Esophagus squamous epithelium (tissue), 4 donors: ENCODE measurements around the gene MS4A10.

Source experiments
- POLR2A ChIP-seq, 4 donors: fragments of 450-650 bp; IDR thresholded peaks; one replicate each; pipeline ENCODE4 v1.6.1; 2017; ENCODE audit warnings: antibody characterized with exemption in 4 of 4, mild to moderate bottlenecking in 4 of 4, moderate library complexity in 3 of 4
- TF ChIP-seq, protein P1 (sequence below), 6 experiments: fragments of 450-650 bp in 4 of 6; fragments of 200-600 bp in 2 of 6; sonication (generic) in 2 of 6; IDR thresholded peaks; one replicate each; pipeline ENCODE4 v1.5.1; 2016 to 2019; ENCODE audit warnings: antibody characterized with exemption in 6 of 6, mild to moderate bottlenecking in 4 of 6, moderate library complexity in 4 of 6

DNA sequence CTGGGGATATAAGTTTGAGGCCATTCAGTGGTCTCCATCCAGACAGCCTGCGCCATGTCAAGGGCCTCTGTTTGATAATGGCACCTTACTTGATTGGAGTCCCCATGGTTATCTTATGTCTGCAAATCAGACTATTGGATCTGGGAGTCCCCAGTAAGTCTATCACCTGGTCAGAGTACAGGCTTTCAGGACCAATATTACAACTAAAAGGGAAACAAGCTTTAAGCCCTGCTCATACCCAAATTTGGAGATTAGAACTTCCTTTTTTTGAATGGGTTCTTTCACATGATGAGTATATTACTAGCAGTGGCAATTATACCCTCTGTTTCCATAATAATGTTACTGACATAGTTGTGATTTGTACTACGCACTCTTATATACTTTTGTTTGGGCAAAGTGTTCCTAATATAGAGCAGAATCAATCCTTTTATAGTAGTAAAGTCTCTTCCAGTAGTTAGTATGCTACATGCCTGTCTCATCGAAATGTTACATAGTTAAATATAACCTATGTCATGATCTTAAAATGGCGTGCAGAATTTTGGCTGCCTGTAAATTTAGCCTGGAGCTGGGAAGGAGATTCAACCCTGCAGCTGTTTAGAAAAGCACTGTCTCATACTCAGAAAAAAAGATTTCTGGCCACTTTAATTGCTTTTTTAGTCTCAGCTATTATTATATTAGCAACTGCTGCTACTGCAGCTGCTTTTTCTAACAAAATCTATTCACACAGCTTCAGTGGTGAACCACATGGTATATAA, 23.5 kb upstream of the MS4A10 start:
- TF ChIP-seq, protein P1, sequence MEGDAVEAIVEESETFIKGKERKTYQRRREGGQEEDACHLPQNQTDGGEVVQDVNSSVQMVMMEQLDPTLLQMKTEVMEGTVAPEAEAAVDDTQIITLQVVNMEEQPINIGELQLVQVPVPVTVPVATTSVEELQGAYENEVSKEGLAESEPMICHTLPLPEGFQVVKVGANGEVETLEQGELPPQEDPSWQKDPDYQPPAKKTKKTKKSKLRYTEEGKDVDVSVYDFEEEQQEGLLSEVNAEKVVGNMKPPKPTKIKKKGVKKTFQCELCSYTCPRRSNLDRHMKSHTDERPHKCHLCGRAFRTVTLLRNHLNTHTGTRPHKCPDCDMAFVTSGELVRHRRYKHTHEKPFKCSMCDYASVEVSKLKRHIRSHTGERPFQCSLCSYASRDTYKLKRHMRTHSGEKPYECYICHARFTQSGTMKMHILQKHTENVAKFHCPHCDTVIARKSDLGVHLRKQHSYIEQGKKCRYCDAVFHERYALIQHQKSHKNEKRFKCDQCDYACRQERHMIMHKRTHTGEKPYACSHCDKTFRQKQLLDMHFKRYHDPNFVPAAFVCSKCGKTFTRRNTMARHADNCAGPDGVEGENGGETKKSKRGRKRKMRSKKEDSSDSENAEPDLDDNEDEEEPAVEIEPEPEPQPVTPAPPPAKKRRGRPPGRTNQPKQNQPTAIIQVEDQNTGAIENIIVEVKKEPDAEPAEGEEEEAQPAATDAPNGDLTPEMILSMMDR (IDR thresholded peaks at IDR 0.05): no peak
- TF ChIP-seq POLR2A (IDR thresholded peaks at IDR 0.05): no peak
